Measurements from ENCODE around the gene ROBO1. TPM values are rescaled to one million over a fixed set of nuclear protein-coding genes. Genes with fewer than 3 reads are reported as not detected.

ROBO1 gene
- total RNA-seq, 4 donors from 2014 or later: 25.0 to 42.6 (median 35.7) TPM

GRCh38 chr3:78665101-78665500, 1102.7 kb downstream of the ROBO1 start:
- H3K9me3 ChIP-seq: no peaks in the 10 kb centered on the region

GRCh38 chr3:78660957-78661356, 1106.8 kb downstream of the ROBO1 start:
- no peak for TF ChIP-seq POLR2A (IDR thresholded peaks at IDR 0.05)
- TF ChIP-seq CTCF (IDR thresholded peaks at IDR 0.05): no peak
- DNase-seq: no peak
- peaks cover 0 to 3% (median 3%) of the 10 kb centered on the region in 3 donors for H3K4me1 ChIP-seq
- peaks cover 0 to 11% (median 0%) of the 10 kb centered on the region in 3 donors for H3K36me3 ChIP-seq
- H3K9me3 ChIP-seq: no peaks in the 10 kb centered on the region
- no peak overlapping the region for H3K4me3 ChIP-seq
- no peak overlapping the region for H3K27ac ChIP-seq
- no peaks in the 10 kb centered on the region for H3K27me3 ChIP-seq
- WGBS, 2 donors: 48 to 53% methylated on average over 6 of the region's 6 CpGs
- intact Hi-C loops (cut with DNase I): loop anchor here (5.0 kb wide), 1 partner anchor 371 kb away; no protein-coding TSS in a partner anchor

More at GRCh38 chr3:78665101-78665500, 1102.7 kb downstream of the ROBO1 start:
- no peak overlapping the region for H3K27ac ChIP-seq
- peaks cover 0 to 8% (median 0%) of the 10 kb centered on the region in 3 donors for H3K36me3 ChIP-seq
- 76 to 94% methylated on average over 6 of the region's 6 CpGs for WGBS, 2 donors
- no peak for DNase-seq
- intact Hi-C loops (cut with DNase I): no loop called here
- no peak overlapping the region for H3K4me3 ChIP-seq
- H3K4me1 ChIP-seq: peaks cover 0 to 22% (median 3%) of the 10 kb centered on the region in 3 donors
- H3K27me3 ChIP-seq: no peaks in the 10 kb centered on the region
- TF ChIP-seq POLR2A (IDR thresholded peaks at IDR 0.05): no peak
- no peak for TF ChIP-seq CTCF (IDR thresholded peaks at IDR 0.05)

GRCh38 chr3:78659386-78659987, 1108.3 kb downstream of the ROBO1 start:
- Histone ChIP-seq H3K4me3 (no peak overlapping the region), H3K36me3 (peaks cover 0 to 21% (median 0%) of the 10 kb centered on the region in 3 donors), H3K27me3 (no peaks in the 10 kb centered on the region), H3K9me3 (no peaks in the 10 kb centered on the region), H3K4me1 (no peaks in the 10 kb centered on the region), H3K27ac (no peak overlapping the region)
- DNase-seq: no peak
- 47 to 53% methylated on average over 6 of the region's 6 CpGs for WGBS, 2 donors
- TF ChIP-seq CTCF (IDR thresholded peaks at IDR 0.05): peak; percentile 32 to 72 (median 63)
- no peak for TF ChIP-seq POLR2A (IDR thresholded peaks at IDR 0.05)
- intact Hi-C loops (cut with DNase I): no loop called here

- H3K4me3 ChIP-seq: no peak overlapping the region
- H3K36me3 ChIP-seq: peaks cover 0 to 20% (median 0%) of the 10 kb centered on the region in 3 donors
- no peaks in the 10 kb centered on the region for H3K9me3 ChIP-seq
- peak overlapping the region in 1 of 4 donors; percentile 23 for H3K27ac ChIP-seq
- 24 to 36% methylated on average over 2 of the region's 2 CpGs for WGBS, 2 donors
- DNase-seq: no peak
- TF ChIP-seq POLR2A (IDR thresholded peaks at IDR 0.05) (no peak), CTCF (IDR thresholded peaks at IDR 0.05) (no peak)
- intact Hi-C loops (cut with DNase I): no loop called here
- no peaks in the 10 kb centered on the region for H3K27me3 ChIP-seq
- H3K4me1 ChIP-seq: peaks cover 0 to 38% (median 8%) of the 10 kb centered on the region in 3 donors
Measured at GRCh38 chr3:78647726-78648125, 1120.1 kb downstream of the ROBO1 start.

GRCh38 chr3:78645628-78646310, 1122.0 kb downstream of the ROBO1 start:
- no peaks in the 10 kb centered on the region for H3K27me3 ChIP-seq
- no peak for DNase-seq
- WGBS, 2 donors: 38 to 44% methylated on average over 4 of the region's 4 CpGs
- peak; percentile 69 to 91 (median 82) for TF ChIP-seq CTCF (IDR thresholded peaks at IDR 0.05)
- TF ChIP-seq POLR2A (IDR thresholded peaks at IDR 0.05): no peak
- peaks cover 0 to 10% (median 0%) of the 10 kb centered on the region in 3 donors for H3K36me3 ChIP-seq
- peak overlapping the region in 1 of 4 donors; percentile 47 for H3K27ac ChIP-seq
- intact Hi-C loops (cut with DNase I): no loop called here
- no peak overlapping the region for H3K4me3 ChIP-seq
- peaks cover 0 to 38% (median 8%) of the 10 kb centered on the region in 3 donors for H3K4me1 ChIP-seq
- H3K9me3 ChIP-seq: no peaks in the 10 kb centered on the region
